CD4-positive, alpha-beta T cell treated with Interleukin-1 beta for 1 hour (primary cell): ENCODE measurements around the gene GPRIN2.
A peak's percentile ranks its signal among the peaks of the same experiment; 100 is the strongest.

Source experiments
- DNase-seq, 2 donors: peaks; one replicate each; pipeline ENCODE4 v3.0.0-alpha.2; 2020 to 2022

Gene GPRIN2

DNA sequence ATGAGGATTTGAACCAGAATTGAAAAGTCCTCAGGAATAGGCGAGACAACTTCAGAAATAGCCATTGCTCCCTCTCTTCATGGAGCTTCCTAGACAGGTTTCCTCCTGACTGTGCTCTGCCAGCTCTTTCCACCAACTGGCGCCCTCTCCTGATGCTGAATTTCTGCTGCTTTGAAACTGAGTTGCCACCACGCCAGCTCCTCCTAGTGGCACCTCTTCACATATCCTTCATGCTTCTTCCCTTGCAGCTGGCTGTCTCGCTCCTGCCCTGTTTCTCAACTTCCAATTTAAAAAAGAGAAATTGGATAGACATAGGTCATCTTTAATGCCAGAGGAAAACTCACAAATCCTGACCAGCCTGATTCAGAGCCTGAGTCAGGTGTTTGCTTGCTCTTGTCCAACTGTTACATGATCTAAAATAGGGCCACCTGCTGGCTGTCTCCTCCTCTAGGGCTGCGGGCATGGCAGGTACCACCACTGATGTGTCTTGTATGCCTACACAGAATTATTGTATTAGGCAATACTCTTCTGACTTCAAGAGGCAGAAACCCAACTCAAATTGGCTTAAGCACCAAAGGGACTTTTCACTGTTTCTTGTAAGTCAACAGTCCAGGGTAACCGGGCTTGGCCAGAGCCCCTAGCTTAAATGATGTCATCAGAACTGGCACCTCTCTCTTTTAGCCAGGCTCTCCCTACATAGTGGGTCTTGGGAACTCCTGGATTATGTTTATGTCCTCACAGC lies 9.3 kb upstream of the GPRIN2 start:
- peak; percentile 50 to 52 for DNase-seq

DNA sequence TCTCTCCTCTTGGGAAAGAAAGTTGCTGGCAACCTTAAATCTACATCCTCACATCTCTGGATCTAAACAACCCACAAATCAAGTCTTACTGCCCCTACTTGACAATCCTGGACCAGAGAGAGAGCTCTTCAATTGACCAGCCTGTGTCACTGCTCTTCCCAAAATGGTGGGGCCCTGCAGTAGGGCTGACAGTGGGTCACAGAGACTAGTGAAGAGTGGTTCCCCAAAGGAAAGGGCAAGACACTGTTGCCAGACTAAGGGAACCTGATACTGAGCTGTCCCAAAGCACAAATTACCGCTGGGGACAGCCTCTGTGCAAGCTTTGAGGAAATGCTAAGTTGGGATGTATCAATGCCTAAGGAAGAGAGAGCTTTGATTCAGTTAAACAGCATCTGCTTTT lies 4.5 kb upstream of the GPRIN2 start:
- no peak for DNase-seq

DNA sequence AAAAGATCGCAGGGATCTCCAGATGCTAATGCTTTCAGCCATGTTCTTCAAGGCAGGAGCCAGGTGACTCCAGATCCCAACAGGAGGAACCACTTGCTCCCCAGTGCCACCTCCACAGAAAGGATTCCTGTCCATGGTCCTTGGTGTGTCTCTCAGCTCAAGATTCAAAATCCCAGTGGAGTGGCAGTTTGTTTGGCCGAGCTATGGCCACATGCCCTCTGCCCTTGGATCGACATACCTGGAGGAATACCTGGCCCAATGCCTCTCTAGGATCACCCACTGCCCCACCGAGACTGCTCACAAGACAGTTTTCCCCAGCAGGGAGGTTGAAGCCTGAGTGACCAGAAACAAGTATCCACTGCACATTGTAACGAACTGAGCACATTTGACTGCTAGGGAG lies 3.9 kb upstream of the GPRIN2 start:
- no peak for DNase-seq

DNA sequence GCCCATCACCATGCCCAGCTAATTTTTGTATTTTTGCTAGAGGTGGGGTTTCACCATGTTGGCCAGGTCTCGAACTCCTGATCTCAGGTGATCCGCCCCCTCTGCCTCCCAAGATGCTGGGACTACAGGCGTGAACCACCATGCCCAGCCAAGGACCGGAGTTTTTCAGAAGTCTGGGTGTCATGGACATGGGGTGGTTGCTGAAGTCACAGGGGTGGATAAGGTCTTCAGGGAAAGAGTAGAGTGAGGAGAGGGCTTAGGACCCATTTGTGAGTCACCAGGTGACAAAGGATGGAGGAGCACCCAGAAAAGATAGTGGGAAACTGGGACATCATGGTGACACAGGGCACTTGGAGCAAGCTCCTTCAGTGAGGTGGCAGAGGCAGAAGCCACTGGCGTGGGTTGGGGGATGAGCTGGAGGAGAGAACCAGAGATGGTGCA lies 2.8 kb upstream of the GPRIN2 start:
- no peak for DNase-seq

DNA sequence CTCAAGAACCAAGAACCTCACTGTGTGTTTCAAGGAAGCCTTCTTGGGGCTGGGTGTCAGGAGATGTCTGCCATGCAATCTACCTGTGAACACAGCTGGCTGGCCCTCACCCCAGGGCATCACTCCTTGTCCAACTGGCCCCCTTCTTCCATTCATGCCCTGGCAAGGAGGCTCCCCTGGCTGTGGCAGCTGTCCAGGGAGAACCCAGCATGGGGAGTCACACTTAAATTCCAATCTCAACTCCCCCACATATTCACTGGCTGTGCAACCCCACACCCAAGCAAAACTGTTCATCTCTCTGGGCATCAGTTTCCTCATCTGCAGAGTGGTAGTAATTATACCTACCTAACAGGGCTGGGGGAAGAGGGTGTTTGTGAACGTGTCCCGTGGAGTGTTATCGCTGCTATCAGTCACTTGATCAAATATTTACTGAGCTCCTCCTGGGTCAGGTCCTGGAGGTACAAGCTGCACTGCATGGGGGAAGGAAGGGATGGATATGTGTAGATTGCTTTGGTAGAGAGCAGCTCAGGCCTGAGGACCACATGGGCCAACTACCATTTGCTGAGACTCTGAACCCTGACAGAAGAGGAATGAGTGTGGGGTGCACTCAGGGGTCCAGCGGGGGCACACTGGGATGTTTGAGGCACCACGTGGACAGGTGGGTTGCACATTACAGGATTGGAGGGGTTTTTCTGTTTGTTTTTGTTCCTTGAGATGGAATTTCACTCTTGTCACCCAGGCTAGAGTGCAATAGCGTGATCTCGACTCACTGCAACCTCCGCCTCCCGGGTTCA lies 2.1 kb upstream of the GPRIN2 start:
- no peak for DNase-seq

DNA sequence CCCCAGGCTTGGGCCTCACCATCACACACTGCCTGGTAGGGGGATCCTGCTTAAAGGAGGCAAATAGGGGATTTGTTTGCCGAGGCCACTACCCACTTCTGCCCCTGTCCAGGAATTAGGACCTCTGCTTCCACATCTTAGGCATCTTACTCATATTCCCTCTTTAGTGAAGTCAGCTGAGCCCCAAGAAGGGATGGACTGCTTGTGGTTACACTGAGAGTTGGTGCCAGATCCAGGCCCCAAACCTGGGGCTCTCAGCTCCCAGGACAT lies 1.6 kb upstream of the GPRIN2 start:
- no peak for DNase-seq

DNA sequence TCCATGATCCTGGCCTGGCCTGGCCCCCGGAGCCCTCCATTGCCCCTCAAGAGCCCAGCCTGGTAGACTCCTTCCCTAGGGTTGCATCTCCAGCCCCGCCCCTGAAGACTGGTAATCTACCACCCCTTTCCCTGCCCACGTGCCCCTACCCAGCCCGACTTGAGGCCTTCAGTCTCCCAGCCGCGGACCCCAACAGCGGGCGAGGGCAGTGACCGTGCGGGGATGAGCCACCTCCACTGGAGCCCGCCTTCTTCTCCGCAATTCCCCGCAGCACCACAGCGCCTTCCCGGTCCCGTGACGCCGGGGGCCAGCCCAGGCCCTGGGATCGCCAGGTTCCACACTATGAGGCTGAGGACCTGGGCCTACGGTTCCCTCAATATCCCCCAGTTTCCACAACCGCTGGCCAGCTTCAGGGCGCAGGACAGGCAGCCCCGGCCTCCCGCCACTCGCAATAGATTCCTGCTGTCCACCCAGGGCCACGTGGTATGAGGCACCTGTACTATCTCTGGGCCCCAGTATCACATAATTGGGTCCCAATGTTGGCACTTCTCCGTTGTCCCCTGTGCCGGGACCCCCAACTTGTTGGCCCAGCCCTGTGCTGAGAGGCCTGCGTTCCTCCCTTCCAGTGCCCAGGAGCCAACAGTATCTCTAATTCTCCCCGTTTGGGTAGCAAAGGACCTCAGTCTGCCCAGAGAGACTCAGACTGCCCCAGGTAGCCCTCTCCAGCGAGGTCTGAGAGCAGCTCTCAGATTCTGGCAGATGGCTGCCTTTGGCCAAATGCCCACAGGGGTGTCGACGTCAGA lies 1.1 kb upstream of the GPRIN2 start:
- DNase-seq: no peak

DNA sequence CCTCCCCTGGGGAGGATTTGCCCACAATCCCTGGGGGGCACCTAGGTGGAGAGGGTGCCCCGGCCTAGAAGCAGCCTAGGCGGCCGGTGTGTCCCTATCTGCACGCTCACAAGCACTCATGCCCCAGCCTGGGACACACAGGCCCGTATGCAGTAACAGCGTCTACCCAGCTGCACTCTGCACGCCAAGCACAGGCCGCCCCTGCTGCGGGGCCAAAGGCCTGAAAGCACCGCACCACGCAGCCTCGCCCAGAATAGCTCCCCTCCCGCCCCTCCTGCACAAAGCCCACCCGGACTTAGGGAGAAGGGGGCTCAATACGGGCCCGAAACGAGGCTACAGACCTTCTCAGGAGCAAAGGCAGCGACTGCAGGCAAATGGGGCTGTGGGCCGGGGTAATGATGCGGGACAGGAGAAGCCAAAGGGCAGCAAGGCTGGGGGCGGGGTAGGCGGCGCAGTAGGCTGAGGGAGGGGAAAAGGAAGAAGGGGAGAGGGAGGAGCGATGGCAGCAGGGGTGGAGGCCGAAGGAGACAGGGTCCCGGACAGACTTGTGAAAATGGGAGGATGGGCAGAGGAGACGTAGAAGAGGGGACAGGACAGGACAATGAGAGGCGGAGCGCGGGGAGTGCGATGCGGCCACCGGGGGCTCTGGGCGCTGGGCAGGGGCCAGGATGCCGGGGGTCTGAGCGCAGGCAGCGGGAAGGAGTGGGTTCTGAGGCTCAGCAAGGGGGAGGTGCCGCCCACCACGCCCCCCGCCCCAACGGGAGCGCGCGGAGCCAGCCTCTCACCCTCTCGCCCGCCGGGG lies 544 bp downstream of the GPRIN2 start:
- no peak for DNase-seq

DNA sequence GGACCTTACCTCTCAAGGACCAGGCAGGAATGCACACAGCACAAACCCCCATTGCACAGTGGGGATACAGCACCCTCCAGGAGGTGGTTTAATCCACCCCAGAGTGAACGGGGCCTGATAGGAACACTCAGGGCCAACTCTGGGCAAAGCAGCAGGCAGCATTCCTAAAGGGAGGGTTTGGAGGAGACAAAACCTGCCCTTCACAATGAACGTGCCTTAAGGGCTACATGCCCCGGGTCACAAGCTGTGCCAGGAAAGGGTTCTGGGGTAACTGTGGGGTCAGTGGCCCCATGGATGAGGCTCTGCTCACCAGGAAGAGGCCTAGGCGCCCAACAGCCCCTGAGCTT lies 1.1 kb downstream of the GPRIN2 start:
- no peak for DNase-seq

DNA sequence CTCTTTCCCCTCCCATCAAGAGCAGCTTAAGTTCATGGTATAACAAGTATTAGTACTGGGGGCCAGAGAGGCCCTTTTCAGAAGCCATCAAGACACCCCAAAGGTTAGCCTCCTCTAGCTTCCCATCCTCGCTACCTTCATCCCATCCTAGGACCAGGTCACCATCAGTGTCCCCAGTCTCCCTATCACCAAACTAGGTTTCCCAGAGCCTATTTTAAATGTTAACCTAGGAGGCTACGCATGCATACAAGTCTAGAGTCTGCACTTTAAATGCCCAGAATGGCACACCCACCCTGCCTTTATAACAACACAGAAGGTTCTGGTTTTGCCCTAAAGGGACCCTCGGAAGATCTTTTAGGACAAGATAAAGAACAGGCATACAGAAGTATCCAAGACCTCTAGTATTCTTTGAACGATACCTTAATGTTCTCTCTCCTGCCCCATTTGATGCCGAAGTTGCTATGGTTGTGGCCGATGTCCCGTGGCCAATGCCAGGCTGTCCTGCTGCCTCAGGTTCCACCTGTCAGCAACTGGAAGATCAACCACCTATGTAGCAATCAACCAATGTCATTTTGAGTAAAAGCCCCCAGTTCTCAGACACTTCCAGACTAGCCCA lies 2.2 kb downstream of the GPRIN2 start:
- no peak for DNase-seq

DNA sequence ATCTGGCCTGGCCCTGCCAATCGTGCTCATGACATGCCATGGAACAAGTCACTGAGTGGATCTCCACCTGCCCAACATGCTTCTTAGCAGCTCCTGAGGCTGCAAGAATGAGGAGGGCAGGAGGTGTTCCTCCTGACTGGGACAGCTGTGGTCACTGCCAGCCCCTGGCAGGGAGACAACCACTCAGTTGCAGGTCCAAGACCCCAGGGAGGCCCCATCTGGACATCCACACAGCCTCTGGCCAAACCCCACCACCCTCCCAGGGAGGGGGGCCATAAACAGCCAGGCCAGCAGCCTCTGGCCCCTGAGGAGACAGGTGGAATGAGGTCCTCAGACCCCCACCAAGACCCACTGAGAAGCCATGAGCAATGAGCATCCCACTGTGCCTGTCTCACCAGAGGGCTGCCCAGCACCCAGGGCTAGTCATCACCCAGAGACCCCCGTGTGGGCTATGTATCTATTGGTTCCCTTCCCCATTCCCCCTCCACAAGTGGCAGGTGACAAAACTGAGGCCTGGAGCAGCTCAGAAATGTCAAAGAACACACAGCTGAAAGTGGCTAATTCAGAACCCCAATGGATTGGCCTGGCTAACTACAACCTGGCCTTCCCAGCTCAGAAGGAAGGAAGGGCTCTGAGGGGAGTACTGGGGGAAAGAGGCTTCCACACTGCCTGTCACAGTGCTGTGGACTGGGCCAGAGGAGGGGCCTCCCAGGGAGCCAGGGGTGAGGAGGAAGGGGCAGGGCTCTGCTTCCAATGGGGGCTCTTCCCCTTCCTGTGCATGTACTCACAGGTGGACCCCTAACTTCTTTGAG lies 3.0 kb downstream of the GPRIN2 start:
- no peak for DNase-seq

DNA sequence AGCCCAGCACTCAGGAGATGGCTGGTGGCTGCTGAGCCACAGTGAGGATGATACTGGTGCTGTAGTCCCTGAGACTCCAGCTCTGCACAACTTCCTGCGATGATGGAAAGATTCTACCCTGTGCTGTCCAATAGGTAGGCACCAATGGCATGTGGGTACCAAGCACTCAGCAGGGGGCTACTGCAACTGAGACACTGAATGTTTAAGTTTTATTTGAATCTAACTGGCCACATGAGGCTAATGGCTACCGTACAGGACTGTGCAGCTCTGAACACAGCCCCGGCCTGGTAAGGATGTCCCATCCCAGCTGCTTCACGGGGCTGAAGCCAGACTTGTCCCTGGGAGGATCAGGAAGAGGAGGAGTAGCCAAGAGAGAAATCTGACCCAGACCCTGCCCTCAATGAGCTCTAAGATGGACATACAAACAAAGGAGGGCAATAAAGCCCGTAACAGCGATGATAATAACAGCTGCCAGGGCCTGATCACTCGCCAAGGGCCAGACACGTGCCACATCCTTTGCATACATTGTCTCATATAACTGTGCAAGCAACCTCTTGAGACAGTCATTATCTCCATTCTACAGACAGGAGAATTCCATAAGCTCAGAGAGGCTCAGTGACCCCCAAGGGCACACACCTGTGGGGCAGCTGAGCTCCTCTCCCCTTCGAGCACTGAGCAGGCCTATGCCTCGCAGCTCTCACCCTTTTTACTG lies 3.8 kb downstream of the GPRIN2 start:
- no peak for DNase-seq

DNA sequence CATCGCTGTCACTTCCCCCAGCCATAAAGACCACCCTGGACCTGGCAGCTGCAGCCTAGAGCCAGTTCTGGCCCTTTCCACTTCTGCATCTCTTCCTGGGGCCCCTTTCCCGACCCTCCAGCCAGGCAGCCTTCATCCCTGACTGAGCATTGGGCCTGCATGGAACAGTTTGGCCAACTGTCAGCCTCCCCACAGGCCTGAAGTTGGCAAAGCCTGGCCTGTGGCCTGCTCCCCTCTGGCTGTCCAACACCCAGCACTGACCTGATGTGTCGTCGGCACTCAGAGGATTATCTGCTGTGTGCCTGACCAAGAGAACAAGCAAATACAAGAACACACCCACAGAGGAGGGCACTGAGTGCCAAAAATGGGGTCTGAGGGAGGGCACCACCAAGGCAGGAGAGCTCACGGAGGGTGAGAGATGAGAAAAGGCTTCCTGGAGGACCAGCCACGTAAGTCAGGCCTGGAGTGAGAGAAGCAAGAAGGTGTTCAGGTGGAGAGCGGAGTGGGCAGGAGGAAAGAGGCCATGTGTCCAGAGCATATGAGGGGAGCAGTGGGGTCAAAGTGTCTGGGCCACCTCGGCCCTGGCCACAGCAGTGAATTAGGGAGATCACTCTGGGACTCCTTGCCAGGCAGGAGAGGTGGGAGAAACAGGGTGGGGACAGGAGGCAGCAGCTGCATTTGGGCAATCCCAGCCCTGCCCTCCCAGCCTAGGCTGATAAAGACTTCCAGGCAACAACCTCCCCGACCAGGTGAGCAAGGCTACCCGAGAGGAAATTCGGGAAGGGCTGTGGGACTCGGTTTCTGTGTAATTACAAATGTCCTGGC lies 4.5 kb downstream of the GPRIN2 start:
- DNase-seq: no peak

DNA sequence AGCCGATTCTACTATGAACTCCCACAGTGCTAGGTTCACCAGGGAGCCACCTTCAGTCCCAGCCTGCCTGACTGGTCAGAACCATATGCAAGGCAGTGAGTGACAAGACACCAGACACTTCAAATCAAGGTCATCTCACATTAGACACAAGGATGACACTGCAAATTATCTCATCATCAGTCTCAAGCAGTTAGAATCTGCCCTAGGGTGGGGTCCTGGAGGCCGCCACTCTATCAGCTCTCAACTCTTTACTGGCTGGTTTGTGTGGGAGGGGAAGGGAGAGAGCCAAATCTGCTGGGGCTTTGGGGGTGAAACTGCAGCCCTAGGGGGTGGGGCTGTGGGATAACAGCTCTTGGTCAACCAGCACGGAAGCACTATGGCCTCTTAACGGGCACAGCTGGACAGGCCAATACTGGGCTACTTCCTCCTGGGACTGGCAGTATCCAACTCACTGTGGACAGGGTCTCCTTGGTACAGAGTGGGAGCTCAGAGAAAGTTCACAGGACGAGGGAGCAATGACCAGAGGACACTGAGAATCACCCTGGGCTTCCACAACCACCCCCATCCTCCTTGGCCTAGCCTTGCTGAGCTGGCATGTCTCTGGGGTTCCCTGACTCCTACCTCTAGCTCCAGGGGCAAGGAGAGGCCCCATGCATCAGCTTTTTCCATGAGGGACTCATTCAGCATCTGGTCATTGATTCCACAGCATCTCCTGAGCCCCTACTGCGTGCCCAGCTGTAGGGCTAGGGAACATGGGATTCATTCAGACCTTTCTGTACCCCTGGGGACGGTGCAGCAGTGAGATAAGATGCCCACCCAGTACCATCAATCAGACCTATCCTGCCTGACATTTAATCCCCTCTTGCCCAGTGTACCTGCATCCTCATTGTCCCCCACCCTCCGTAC lies 5.4 kb downstream of the GPRIN2 start:
- DNase-seq: no peak

DNA sequence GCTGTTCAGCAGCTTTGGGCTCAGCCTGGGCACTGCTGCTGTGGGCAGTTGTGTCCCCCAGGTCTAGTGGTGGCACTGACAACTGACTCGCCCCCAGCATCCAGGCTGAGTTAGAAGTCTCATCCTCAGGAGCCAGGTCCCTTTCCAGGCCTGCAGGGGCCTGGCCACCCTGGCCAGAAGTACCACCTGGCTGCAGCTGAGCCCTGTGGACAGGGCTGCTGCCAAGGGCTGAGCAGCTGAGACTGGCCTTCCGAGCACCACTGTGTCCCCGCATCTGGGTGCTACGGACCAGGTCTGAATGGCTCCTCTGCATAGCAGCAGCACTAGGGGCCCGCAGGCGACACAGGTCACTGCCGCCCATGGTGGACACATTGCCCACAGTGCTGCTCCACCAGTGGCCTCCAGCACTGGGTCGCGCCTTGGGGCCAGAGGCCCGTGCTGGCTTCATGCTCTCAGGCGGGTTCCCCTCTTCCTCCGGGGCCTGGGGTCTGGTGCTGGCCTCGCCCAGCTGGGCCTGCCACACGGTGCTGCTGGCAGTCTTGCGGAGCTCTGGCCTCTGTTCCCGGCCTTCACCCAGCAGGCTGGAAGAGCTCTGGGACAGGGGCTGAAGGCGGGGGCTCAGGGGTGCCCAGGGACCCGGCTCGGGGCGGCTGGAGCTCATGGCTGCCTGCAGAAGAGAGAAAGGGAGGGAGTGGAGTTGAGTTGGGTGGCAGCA lies 6.2 kb downstream of the GPRIN2 start:
- DNase-seq: no peak

DNA sequence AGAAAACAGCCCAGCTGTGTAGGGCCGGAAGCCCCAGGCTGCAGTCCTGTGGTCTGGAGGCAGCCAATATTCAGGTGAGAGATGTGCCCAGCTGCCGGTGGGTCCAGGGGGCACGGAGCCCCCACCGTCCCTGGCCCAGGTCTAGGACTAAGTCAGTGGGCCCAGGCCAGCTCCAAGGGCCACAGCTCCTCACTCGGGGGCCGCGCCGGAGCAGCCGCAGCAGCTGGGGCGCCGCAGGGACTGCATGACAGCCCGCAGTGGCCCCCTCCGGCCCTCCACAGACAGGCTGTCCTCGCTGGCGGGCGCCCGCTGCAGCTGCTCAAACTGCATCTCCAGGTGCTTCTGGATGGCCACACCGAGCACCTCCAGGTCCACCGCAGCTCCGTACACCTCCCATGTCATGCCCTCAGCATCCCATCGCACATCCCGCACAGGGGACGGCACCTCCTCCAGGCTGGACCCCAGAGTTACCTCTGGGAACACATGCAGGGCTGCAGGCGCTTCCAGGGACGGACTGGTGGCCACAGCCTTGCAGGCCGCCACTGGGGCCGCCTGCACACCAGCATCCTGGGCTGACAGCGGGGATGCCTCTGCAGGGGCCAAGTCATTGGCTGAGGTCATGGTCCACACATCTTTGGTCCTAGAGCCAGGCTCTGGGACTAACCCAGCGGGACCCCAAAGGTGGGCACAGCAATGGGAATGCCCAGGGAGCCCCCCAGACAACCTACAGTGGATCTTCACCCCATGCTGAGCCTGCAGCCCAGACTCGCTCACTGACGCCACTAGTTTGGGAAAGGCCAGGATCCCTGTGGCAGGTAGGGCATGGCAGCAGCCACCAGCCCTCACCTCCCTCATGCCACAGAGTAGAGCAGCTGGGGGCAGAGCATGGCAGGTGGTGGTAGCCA lies 7.0 kb downstream of the GPRIN2 start:
- no peak for DNase-seq

DNA sequence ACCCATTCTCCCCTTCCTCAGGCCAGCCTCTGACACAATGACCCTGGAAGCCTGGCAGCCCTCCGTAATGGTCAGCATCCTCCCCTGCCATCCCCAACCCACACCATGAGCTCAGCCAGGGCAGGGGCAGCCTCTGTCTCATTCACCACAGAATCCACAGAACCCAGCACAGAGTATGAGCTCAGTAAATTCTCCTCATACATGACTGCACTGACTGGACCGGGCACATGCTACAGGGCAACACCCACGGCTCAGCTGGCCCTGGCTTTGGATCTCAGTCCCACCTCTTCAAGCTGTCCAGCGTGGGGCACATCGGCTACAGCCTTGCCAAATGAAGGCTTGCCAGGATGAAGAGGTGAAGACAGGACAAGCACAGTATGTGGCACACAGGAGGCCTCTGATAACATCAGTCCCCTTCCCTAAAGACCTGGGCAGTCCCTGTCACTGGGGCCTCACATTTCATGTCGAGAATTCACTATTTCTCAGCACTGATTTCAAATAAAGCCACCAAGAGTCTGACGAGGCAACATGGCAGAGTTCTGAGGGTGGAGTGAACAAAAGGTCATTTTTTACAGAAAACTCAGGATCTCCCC lies 7.9 kb downstream of the GPRIN2 start:
- no peak for DNase-seq
